GM23338 (cell line): Measurements from ENCODE around the gene NCOA6.

Source experiments
- CREB1 ChIP-seq: fragments of 250-450 bp; sonication (Bioruptor Pico); IDR thresholded peaks from 2 replicates; pipeline ENCODE4 v1.5.0; 2020; ENCODE audit warnings: low read depth, mild to moderate bottlenecking, moderate library complexity
- CTCF ChIP-seq, 2 experiments: fragments of 200-600 bp in 1 of 2; sonication (generic) in 1 of 2; conservative IDR thresholded peaks; 2 replicates each; pipeline versions ENCODE4 v1.5.1 to v1.6.1; 2016 to 2017; ENCODE audit warnings: antibody characterized with exemption in 2 of 2, low read depth in 2 of 2, mild to moderate bottlenecking in 2 of 2, moderate library complexity in 1 of 2
- EZH2 ChIP-seq: fragments of 200-600 bp; sonication (generic); IDR thresholded peaks from one replicate; pipeline ENCODE4 v1.8.0; 2017; ENCODE audit warnings: antibody characterized with exemption, mild to moderate bottlenecking, low read depth; ENCODE audit not compliant: unreplicated experiment
- JUNB ChIP-seq: IDR thresholded peaks from one replicate; pipeline ENCODE4 v1.6.1; 2016; ENCODE audit warnings: antibody characterized with exemption; ENCODE audit not compliant: unreplicated experiment
- POLR2AphosphoS5 ChIP-seq: IDR thresholded peaks from 2 replicates; pipeline ENCODE4 v1.6.1; 2016; ENCODE audit warnings: antibody characterized with exemption, low read depth
- REST ChIP-seq: IDR thresholded peaks from one replicate; pipeline ENCODE4 v1.6.1; 2018; ENCODE audit warnings: antibody characterized with exemption; ENCODE audit not compliant: unreplicated experiment
- ZNF114 ChIP-seq: fragments of 250-450 bp; sonication (Bioruptor Pico); IDR thresholded peaks from 2 replicates; pipeline ENCODE4 v1.5.0; 2020; ENCODE audit warnings: mild to moderate bottlenecking, moderate library complexity

GRCh38 chr20:34825530-34826362, at the start of gene NCOA6:
- no peak for TF ChIP-seq POLR2AphosphoS5
- TF ChIP-seq CTCF (conservative IDR thresholded peaks at IDR 0.05; ENCODE audit: low read depth in 2 of 2): no peak
- no peak for TF ChIP-seq EZH2
- TF ChIP-seq JUNB: no peak
- no peak for TF ChIP-seq REST
- no peak for TF ChIP-seq ZNF114 (CRISPR knock-in tag)
- no peak for TF ChIP-seq CREB1 (CRISPR knock-in tag)
